HG02885 (cell line): ENCODE data around the gene ERN1.

Source experiments
- ATAC-seq: cut with Tn5 transposase; IDR thresholded peaks from one replicate; pipeline ENCODE4 v1.9.1; 2021; ENCODE audit warnings: mild to moderate bottlenecking; ENCODE audit not compliant: unreplicated experiment, poor library complexity

Gene ERN1

GRCh38 chr17:64091116-64091515 lies 38.8 kb downstream of the ERN1 start:
- ATAC-seq: peak; percentile 59

- ATAC-seq: no peak
Measured at GRCh38 chr17:64090144-64090543, 39.8 kb downstream of the ERN1 start.

- ATAC-seq: no peak
Measured at GRCh38 chr17:64087252-64088005, 42.5 kb downstream of the ERN1 start.

GRCh38 chr17:64085650-64086005 lies 44.3 kb downstream of the ERN1 start:
- ATAC-seq: no peak

GRCh38 chr17:64084940-64085649 lies 44.8 kb downstream of the ERN1 start:
- ATAC-seq: no peak

GRCh38 chr17:64084086-64084939 lies 45.6 kb downstream of the ERN1 start:
- ATAC-seq: no peak

- ATAC-seq: no peak
Measured at GRCh38 chr17:64083563-64084085, 46.3 kb downstream of the ERN1 start.

GRCh38 chr17:64083093-64083492 lies 46.9 kb downstream of the ERN1 start:
- ATAC-seq: no peak

- ATAC-seq: no peak
Measured at GRCh38 chr17:64081802-64082799, 47.8 kb downstream of the ERN1 start.

GRCh38 chr17:64080174-64080618 lies 49.7 kb downstream of the ERN1 start:
- no peak for ATAC-seq

- ATAC-seq: no peak
Measured at GRCh38 chr17:64077379-64077778, 52.6 kb downstream of the ERN1 start.

GRCh38 chr17:64075913-64076312 lies 54.0 kb downstream of the ERN1 start:
- no peak for ATAC-seq

GRCh38 chr17:64074704-64075426 lies 55.1 kb downstream of the ERN1 start:
- peak; percentile 33 for ATAC-seq

GRCh38 chr17:64073771-64074703 lies 55.9 kb downstream of the ERN1 start:
- ATAC-seq: peak; percentile 82

- no peak for ATAC-seq
Measured at GRCh38 chr17:64071111-64071510, 58.8 kb downstream of the ERN1 start.

- no peak for ATAC-seq
Measured at GRCh38 chr17:64070213-64070612, 59.7 kb downstream of the ERN1 start.

GRCh38 chr17:64069143-64069542 lies 60.8 kb downstream of the ERN1 start:
- ATAC-seq: no peak

- no peak for ATAC-seq
Measured at GRCh38 chr17:64067657-64068056, 62.3 kb downstream of the ERN1 start.
